Activated naive CD8-positive, alpha-beta T cell (primary cell): Measurements from ENCODE around the gene BRIP1.
A peak's percentile ranks its signal among the peaks of the same experiment; 100 is the strongest.
"Not testable (repeated sequence)": the region's sequence is repeated elsewhere in the genome, so short reads cannot be mapped to it uniquely, and the experiment has no call there.

Source experiments
- H3K27ac Mint-ChIP-seq: one replicate; pipeline ENCODE4 v1.8.0; 2021; ENCODE audit warnings: mixed read lengths
- H3K27me3 Mint-ChIP-seq: one replicate; pipeline ENCODE4 v1.8.0; 2021; ENCODE audit warnings: mixed read lengths
- H3K36me3 Mint-ChIP-seq: one replicate; pipeline ENCODE4 v1.8.0; 2021; ENCODE audit warnings: mixed read lengths
- H3K4me1 Mint-ChIP-seq: one replicate; pipeline ENCODE4 v1.8.0; 2021; ENCODE audit warnings: low read depth, mixed read lengths
- H3K4me3 Mint-ChIP-seq: one replicate; pipeline ENCODE4 v1.8.0; 2021; ENCODE audit warnings: mild to moderate bottlenecking, mixed read lengths
- H3K9me3 Mint-ChIP-seq: one replicate; pipeline ENCODE4 v1.8.0; 2021; ENCODE audit warnings: low read depth, mixed read lengths

BRIP1 gene

GRCh38 chr17:61877837-61878236 lies 14.5 kb upstream of the BRIP1 start:
- H3K36me3 Mint-ChIP-seq: peaks cover 8% of the 10 kb centered on the region
- H3K9me3 Mint-ChIP-seq: no peaks in the 10 kb centered on the region
- H3K4me3 Mint-ChIP-seq: no peak overlapping the region
- no peaks in the 10 kb centered on the region for H3K27me3 Mint-ChIP-seq
- no peak overlapping the region for H3K27ac Mint-ChIP-seq
- no peaks in the 10 kb centered on the region for H3K4me1 Mint-ChIP-seq

- Mint-ChIP-seq H3K27me3 (no peaks in the 10 kb centered on the region), H3K27ac (no peak overlapping the region), H3K9me3 (no peaks in the 10 kb centered on the region), H3K4me1 (no peaks in the 10 kb centered on the region), H3K36me3 (peaks cover 8% of the 10 kb centered on the region), H3K4me3 (no peak overlapping the region)
Observed at GRCh38 chr17:61875804-61876203, 12.5 kb upstream of the BRIP1 start.

- H3K27ac Mint-ChIP-seq: no peak overlapping the region
- H3K9me3 Mint-ChIP-seq: no peaks in the 10 kb centered on the region
- H3K27me3 Mint-ChIP-seq: no peaks in the 10 kb centered on the region
- no peaks in the 10 kb centered on the region for H3K4me1 Mint-ChIP-seq
- H3K4me3 Mint-ChIP-seq: no peak overlapping the region
- H3K36me3 Mint-ChIP-seq: peaks cover 8% of the 10 kb centered on the region
Observed at GRCh38 chr17:61875285-61875684, 12.0 kb upstream of the BRIP1 start.

- Mint-ChIP-seq H3K27ac (no peak overlapping the region), H3K36me3 (peaks cover 12% of the 10 kb centered on the region), H3K4me1 (no peaks in the 10 kb centered on the region), H3K4me3 (no peak overlapping the region), H3K9me3 (no peaks in the 10 kb centered on the region), H3K27me3 (no peaks in the 10 kb centered on the region)
Observed at GRCh38 chr17:61874075-61874474, 10.7 kb upstream of the BRIP1 start.

GRCh38 chr17:61872099-61872498 lies 8.8 kb upstream of the BRIP1 start:
- Mint-ChIP-seq H3K4me1 (no peaks in the 10 kb centered on the region), H3K9me3 (no peaks in the 10 kb centered on the region), H3K27me3 (no peaks in the 10 kb centered on the region), H3K4me3 (no peak overlapping the region), H3K27ac (no peak overlapping the region), H3K36me3 (peaks cover 9% of the 10 kb centered on the region)

GRCh38 chr17:61869138-61869537 lies 5.8 kb upstream of the BRIP1 start:
- Mint-ChIP-seq H3K27ac (no peak overlapping the region), H3K27me3 (no peaks in the 10 kb centered on the region), H3K36me3 (peaks cover 7% of the 10 kb centered on the region), H3K9me3 (no peaks in the 10 kb centered on the region), H3K4me3 (no peak overlapping the region), H3K4me1 (peaks cover 2% of the 10 kb centered on the region)

- Mint-ChIP-seq H3K27me3 (no peaks in the 10 kb centered on the region), H3K27ac (no peak overlapping the region), H3K36me3 (peaks cover 3% of the 10 kb centered on the region)
Observed at GRCh38 chr17:61868074-61868473, 4.7 kb upstream of the BRIP1 start.

GRCh38 chr17:61867033-61867432 lies 3.7 kb upstream of the BRIP1 start:
- Mint-ChIP-seq H3K9me3 (no peaks in the 10 kb centered on the region), H3K27me3 (no peaks in the 10 kb centered on the region), H3K4me3 (no peak overlapping the region), H3K36me3 (peaks cover 3% of the 10 kb centered on the region), H3K4me1 (peaks cover 20% of the 10 kb centered on the region), H3K27ac (no peak overlapping the region)

More at GRCh38 chr17:61868074-61868473, 4.7 kb upstream of the BRIP1 start:
- Mint-ChIP-seq H3K4me3 (no peak overlapping the region), H3K9me3 (no peaks in the 10 kb centered on the region), H3K4me1 (peaks cover 10% of the 10 kb centered on the region)

GRCh38 chr17:61863801-61864126 lies 436 bp upstream of the BRIP1 start:
- peak overlapping the region; percentile 91 for H3K27ac Mint-ChIP-seq
- H3K9me3 Mint-ChIP-seq: no peaks in the 10 kb centered on the region
- H3K4me3 Mint-ChIP-seq: peak overlapping the region; percentile 94
- peaks cover 20% of the 10 kb centered on the region for H3K4me1 Mint-ChIP-seq
- no peaks in the 10 kb centered on the region for H3K36me3 Mint-ChIP-seq
- H3K27me3 Mint-ChIP-seq: no peaks in the 10 kb centered on the region

GRCh38 chr17:61862105-61862574 lies 1.2 kb downstream of the BRIP1 start:
- H3K27me3 Mint-ChIP-seq: no peaks in the 10 kb centered on the region
- H3K4me3 Mint-ChIP-seq: peak overlapping the region; percentile 94
- H3K36me3 Mint-ChIP-seq: no peaks in the 10 kb centered on the region
- H3K4me1 Mint-ChIP-seq: peaks cover 20% of the 10 kb centered on the region
- peak overlapping the region; percentile 91 for H3K27ac Mint-ChIP-seq
- no peaks in the 10 kb centered on the region for H3K9me3 Mint-ChIP-seq

- not testable (repeated sequence) for H3K36me3 Mint-ChIP-seq, H3K4me3 Mint-ChIP-seq, H3K9me3 Mint-ChIP-seq, H3K27ac Mint-ChIP-seq, H3K27me3 Mint-ChIP-seq
- peaks cover 20% of the 10 kb centered on the region for H3K4me1 Mint-ChIP-seq
Observed at GRCh38 chr17:61860397-61860796, 2.9 kb downstream of the BRIP1 start.

- Mint-ChIP-seq H3K9me3 (no peaks in the 10 kb centered on the region), H3K4me3 (no peak overlapping the region), H3K4me1 (no peaks in the 10 kb centered on the region), H3K27me3 (no peaks in the 10 kb centered on the region), H3K36me3 (peaks cover 4% of the 10 kb centered on the region), H3K27ac (no peak overlapping the region)
Observed at GRCh38 chr17:61856035-61856434, 7.3 kb downstream of the BRIP1 start.

GRCh38 chr17:61852857-61853256 lies 10.5 kb downstream of the BRIP1 start:
- Mint-ChIP-seq H3K36me3 (peaks cover 4% of the 10 kb centered on the region), H3K4me1 (no peaks in the 10 kb centered on the region), H3K9me3 (no peaks in the 10 kb centered on the region), H3K27ac (no peak overlapping the region), H3K27me3 (no peaks in the 10 kb centered on the region), H3K4me3 (no peak overlapping the region)

- Mint-ChIP-seq H3K27me3 (no peaks in the 10 kb centered on the region), H3K27ac (no peak overlapping the region)
Observed at GRCh38 chr17:61849674-61850073, 13.7 kb downstream of the BRIP1 start.

GRCh38 chr17:61848896-61849295 lies 14.4 kb downstream of the BRIP1 start:
- Mint-ChIP-seq H3K27me3 (no peaks in the 10 kb centered on the region), H3K4me1 (no peaks in the 10 kb centered on the region), H3K4me3 (no peak overlapping the region), H3K9me3 (no peaks in the 10 kb centered on the region), H3K36me3 (peaks cover 8% of the 10 kb centered on the region), H3K27ac (no peak overlapping the region)

More at GRCh38 chr17:61849674-61850073, 13.7 kb downstream of the BRIP1 start:
- no peaks in the 10 kb centered on the region for H3K4me1 Mint-ChIP-seq
- H3K9me3 Mint-ChIP-seq: no peaks in the 10 kb centered on the region
- peaks cover 6% of the 10 kb centered on the region for H3K36me3 Mint-ChIP-seq
- no peak overlapping the region for H3K4me3 Mint-ChIP-seq

GRCh38 chr17:61848247-61848646 lies 15.1 kb downstream of the BRIP1 start:
- H3K9me3 Mint-ChIP-seq: no peaks in the 10 kb centered on the region
- H3K4me1 Mint-ChIP-seq: no peaks in the 10 kb centered on the region
- H3K27me3 Mint-ChIP-seq: no peaks in the 10 kb centered on the region
- H3K4me3 Mint-ChIP-seq: no peak overlapping the region
- H3K36me3 Mint-ChIP-seq: peaks cover 8% of the 10 kb centered on the region
- no peak overlapping the region for H3K27ac Mint-ChIP-seq
